ENCODE data around the gene BCAS3.

BCAS3 gene

GRCh38 chr17:61175298-61176142 lies 497.9 kb downstream of the BCAS3 start:
- no peak for DNase-seq

GRCh38 chr17:61177351-61177750 lies 499.7 kb downstream of the BCAS3 start:
- no peak for DNase-seq

- DNase-seq = no peak
Observed at GRCh38 chr17:61178284-61178683, 500.6 kb downstream of the BCAS3 start.

GRCh38 chr17:61179380-61179806 lies 501.7 kb downstream of the BCAS3 start:
- no peak for DNase-seq

GRCh38 chr17:61183793-61184192 lies 506.1 kb downstream of the BCAS3 start:
- DNase-seq = no peak

GRCh38 chr17:61185385-61185784 lies 507.7 kb downstream of the BCAS3 start:
- no peak for DNase-seq

- DNase-seq = no peak
Observed at GRCh38 chr17:61187038-61187437, 509.4 kb downstream of the BCAS3 start.

- no peak for DNase-seq
Observed at GRCh38 chr17:61188081-61188480, 510.4 kb downstream of the BCAS3 start.

- no peak for DNase-seq
Observed at GRCh38 chr17:61189968-61190367, 512.3 kb downstream of the BCAS3 start.

GRCh38 chr17:61196302-61196704 lies 518.7 kb downstream of the BCAS3 start:
- DNase-seq = no peak

- DNase-seq = no peak
Observed at GRCh38 chr17:61196799-61197198, 519.1 kb downstream of the BCAS3 start.

GRCh38 chr17:61199431-61200338 lies 522.0 kb downstream of the BCAS3 start:
- no peak for DNase-seq

GRCh38 chr17:61200339-61200715 lies 522.7 kb downstream of the BCAS3 start:
- no peak for DNase-seq

- no peak for DNase-seq
Observed at GRCh38 chr17:61201211-61201610, 523.6 kb downstream of the BCAS3 start.

- no peak for DNase-seq
Observed at GRCh38 chr17:61202564-61202963, 524.9 kb downstream of the BCAS3 start.

GRCh38 chr17:61203671-61204131 lies 526.0 kb downstream of the BCAS3 start:
- no peak for DNase-seq

GRCh38 chr17:61204456-61204855 lies 526.8 kb downstream of the BCAS3 start:
- no peak for DNase-seq

- no peak for DNase-seq
Observed at GRCh38 chr17:61205401-61205800, 527.8 kb downstream of the BCAS3 start.

- no peak for DNase-seq
Observed at GRCh38 chr17:61205931-61206330, 528.3 kb downstream of the BCAS3 start.

- DNase-seq = no peak
Observed at GRCh38 chr17:61206922-61207321, 529.3 kb downstream of the BCAS3 start.

GRCh38 chr17:61208301-61209105 lies 530.9 kb downstream of the BCAS3 start:
- DNase-seq = peak; percentile 60

- DNase-seq = no peak
Observed at GRCh38 chr17:61209106-61209439, 531.4 kb downstream of the BCAS3 start.

- no peak for DNase-seq
Observed at GRCh38 chr17:61209525-61209924, 531.9 kb downstream of the BCAS3 start.
